H1 (cell line): ENCODE measurements around the gene FAM53B.

ENCODE experiments used
- CTCF ChIP-seq, 3 experiments: IDR thresholded peaks; 1 replicate in 2 of 3; 2 replicates in 1 of 3; pipeline versions ENCODE4 v1.5.1 to v1.6.1; 2011; ENCODE audit warnings: low read length in 3 of 3, mild to moderate bottlenecking in 3 of 3, inconsistent platforms in 2 of 3, low read depth in 1 of 3, moderate library complexity in 1 of 3; ENCODE audit not compliant: insufficient read depth in 1 of 3; ENCODE audit errors: control extremely low read depth in 1 of 3
- JUND ChIP-seq: IDR thresholded peaks from 2 replicates; pipeline ENCODE4 v1.6.1; 2011; ENCODE audit warnings: mild to moderate bottlenecking, improper control_type of control experiment, low read length
- MAFK ChIP-seq: IDR thresholded peaks from 2 replicates; pipeline ENCODE4 v1.6.1; 2012; ENCODE audit warnings: low read depth, mild to moderate bottlenecking, improper control_type of control experiment, low read length
- SP2 ChIP-seq: IDR thresholded peaks from 2 replicates; pipeline ENCODE4 v1.6.1; 2012; ENCODE audit warnings: mild to moderate bottlenecking, low read length, inconsistent platforms

DNA sequence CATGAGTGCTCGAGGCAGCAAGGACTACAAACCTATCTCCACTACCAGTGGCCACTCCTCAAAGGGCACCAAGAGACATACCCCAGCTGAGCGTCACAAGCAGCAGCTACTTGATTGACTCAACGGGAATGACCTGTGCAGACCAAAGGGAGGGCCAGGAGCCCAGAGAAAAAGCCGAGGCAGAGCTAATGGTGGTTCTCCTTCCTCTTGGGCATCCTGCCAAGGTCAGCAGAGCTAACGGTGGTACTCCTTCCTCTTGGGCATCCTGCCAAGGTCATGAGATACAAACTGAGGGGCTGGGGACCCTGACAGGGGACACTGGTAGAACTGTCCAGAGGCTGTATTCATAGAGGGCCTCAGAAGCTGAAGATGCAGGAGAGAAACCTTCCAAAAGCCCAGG lies 60.4 kb downstream of the FAM53B start:
- TF ChIP-seq JUND (no peak), CTCF (IDR thresholded peaks at IDR 0.05; ENCODE audit: control extremely low read depth in 1 of 3, insufficient read depth in 1 of 3, low read depth in 1 of 3, low read length in 3 of 3) (no peak), SP2 (no peak), MAFK (no peak)
